ENCODE measurements around the gene CHRNB2.

CHRNB2 gene

GRCh38 chr1:154614247-154614646 is 46.7 kb downstream of the CHRNB2 start:
- POLR2A ChIA-PET (ENCODE audit: low non-redundant PET) = no interaction called here
- CTCF ChIA-PET = no interaction called here
- DNase-seq (ENCODE audit: low spot score) = no peak
- H3K27ac ChIP-seq = no peak overlapping the region
- TF ChIP-seq CTCF (conservative IDR thresholded peaks at IDR 0.05; ENCODE audit: low read depth) = no peak

GRCh38 chr1:154614901-154615300 is 47.3 kb downstream of the CHRNB2 start:
- no peak for TF ChIP-seq CTCF (conservative IDR thresholded peaks at IDR 0.05; ENCODE audit: low read depth)
- no peak overlapping the region for H3K27ac ChIP-seq
- ChIA-PET POLR2A (ENCODE audit: low non-redundant PET) (no interaction called here), CTCF (no interaction called here)
- no peak for DNase-seq (ENCODE audit: low spot score)

- TF ChIP-seq CTCF (conservative IDR thresholded peaks at IDR 0.05; ENCODE audit: low read depth) = no peak
- ChIA-PET POLR2A (ENCODE audit: low non-redundant PET) (no interaction called here), CTCF (no interaction called here)
- DNase-seq (ENCODE audit: low spot score) = no peak
- no peak overlapping the region for H3K27ac ChIP-seq
Measured at GRCh38 chr1:154615411-154615810, 47.8 kb downstream of the CHRNB2 start.

- no peak for DNase-seq (ENCODE audit: low spot score)
- H3K27ac ChIP-seq = no peak overlapping the region
- POLR2A ChIA-PET (ENCODE audit: low non-redundant PET) = no interaction called here
- TF ChIP-seq CTCF (conservative IDR thresholded peaks at IDR 0.05; ENCODE audit: low read depth) = no peak
- CTCF ChIA-PET = no interaction called here
Measured at GRCh38 chr1:154616659-154617345, 49.2 kb downstream of the CHRNB2 start.

GRCh38 chr1:154619181-154619948 is 51.8 kb downstream of the CHRNB2 start:
- H3K27ac ChIP-seq = no peak overlapping the region
- POLR2A ChIA-PET (ENCODE audit: low non-redundant PET) = no interaction called here
- TF ChIP-seq CTCF (conservative IDR thresholded peaks at IDR 0.05; ENCODE audit: low read depth) = no peak
- DNase-seq (ENCODE audit: low spot score) = no peak
- CTCF ChIA-PET = no interaction called here

- TF ChIP-seq CTCF (conservative IDR thresholded peaks at IDR 0.05; ENCODE audit: low read depth) = no peak
- ChIA-PET POLR2A (ENCODE audit: low non-redundant PET) (no interaction called here), CTCF (interaction anchor here (0.6 to 0.7 kb wide), 3 partner anchors 12 to 1030 kb away, joined by 3 read pairs; no protein-coding TSS in a partner anchor)
- no peak overlapping the region for H3K27ac ChIP-seq
- no peak for DNase-seq (ENCODE audit: low spot score)
Measured at GRCh38 chr1:154620751-154621150, 53.2 kb downstream of the CHRNB2 start.

Measured in RWPE1 (cell line).